ENCODE results near the gene PRRG4.

The PRRG4 gene

DNA sequence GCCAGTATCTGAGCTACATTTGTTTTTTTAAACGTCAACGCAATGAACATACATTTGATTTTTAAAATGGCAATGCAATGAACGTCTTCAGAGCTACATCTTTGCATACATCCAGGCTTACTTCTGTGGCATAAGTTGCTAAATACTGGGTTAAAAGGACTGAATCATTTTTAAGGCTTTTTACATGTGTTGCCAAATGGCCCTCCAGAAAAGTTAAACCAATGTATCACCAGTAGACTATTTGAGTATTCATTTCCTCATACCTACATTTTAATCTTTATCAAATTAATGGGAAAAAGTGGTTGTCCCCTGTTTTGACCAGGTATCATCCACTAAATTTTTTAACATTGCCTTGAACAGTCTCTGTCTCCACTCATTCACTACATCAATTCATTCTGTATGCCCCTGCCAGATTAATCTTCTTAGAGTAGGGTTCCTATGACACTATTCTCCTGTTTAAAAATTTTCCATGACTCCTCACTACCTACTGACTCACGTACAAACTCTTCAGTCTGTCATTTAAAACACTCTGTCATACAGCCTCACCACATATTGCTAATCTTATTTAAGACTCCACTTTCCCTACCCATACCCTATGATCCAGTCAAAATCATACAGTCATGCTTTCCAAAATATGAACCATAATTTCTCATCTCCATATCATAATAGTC, 12.4 kb upstream of the PRRG4 start:
- H3K27ac Mint-ChIP-seq: no peak overlapping the region
- no peaks in the 10 kb centered on the region for H3K36me3 Mint-ChIP-seq (ENCODE audit: low read depth)
- H3K27me3 Mint-ChIP-seq (ENCODE audit: low read depth): no peaks in the 10 kb centered on the region
- H3K4me3 Mint-ChIP-seq: no peak overlapping the region
- no peaks in the 10 kb centered on the region for H3K9me3 Mint-ChIP-seq
- H3K4me1 Mint-ChIP-seq: no peaks in the 10 kb centered on the region
- TF ChIP-seq, protein P1, sequence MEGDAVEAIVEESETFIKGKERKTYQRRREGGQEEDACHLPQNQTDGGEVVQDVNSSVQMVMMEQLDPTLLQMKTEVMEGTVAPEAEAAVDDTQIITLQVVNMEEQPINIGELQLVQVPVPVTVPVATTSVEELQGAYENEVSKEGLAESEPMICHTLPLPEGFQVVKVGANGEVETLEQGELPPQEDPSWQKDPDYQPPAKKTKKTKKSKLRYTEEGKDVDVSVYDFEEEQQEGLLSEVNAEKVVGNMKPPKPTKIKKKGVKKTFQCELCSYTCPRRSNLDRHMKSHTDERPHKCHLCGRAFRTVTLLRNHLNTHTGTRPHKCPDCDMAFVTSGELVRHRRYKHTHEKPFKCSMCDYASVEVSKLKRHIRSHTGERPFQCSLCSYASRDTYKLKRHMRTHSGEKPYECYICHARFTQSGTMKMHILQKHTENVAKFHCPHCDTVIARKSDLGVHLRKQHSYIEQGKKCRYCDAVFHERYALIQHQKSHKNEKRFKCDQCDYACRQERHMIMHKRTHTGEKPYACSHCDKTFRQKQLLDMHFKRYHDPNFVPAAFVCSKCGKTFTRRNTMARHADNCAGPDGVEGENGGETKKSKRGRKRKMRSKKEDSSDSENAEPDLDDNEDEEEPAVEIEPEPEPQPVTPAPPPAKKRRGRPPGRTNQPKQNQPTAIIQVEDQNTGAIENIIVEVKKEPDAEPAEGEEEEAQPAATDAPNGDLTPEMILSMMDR (IDR thresholded peaks at IDR 0.05; ENCODE audit: unreplicated experiment in 3 of 3): no peak

DNA sequence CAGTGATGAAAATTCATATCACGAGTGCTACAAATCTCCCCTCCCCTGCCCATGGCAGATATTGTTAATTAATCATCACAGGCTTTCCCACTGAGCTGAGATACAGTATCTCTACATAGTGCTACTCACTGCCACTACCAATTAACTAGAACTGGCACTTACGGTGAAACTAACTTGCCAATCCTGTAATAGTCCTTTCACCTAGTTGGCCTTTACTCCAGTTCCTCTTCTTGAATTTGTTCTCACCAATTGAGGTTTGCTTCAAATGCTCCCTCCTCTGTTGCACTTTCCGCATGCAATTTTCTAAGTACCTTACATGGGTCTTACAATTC, 11.9 kb upstream of the PRRG4 start:
- Mint-ChIP-seq H3K27me3 (ENCODE audit: low read depth) (no peaks in the 10 kb centered on the region), H3K4me3 (no peak overlapping the region), H3K36me3 (ENCODE audit: low read depth) (no peaks in the 10 kb centered on the region), H3K4me1 (no peaks in the 10 kb centered on the region), H3K27ac (no peak overlapping the region), H3K9me3 (no peaks in the 10 kb centered on the region)
- TF ChIP-seq, protein P1 (IDR thresholded peaks at IDR 0.05; ENCODE audit: unreplicated experiment in 3 of 3): no peak

DNA sequence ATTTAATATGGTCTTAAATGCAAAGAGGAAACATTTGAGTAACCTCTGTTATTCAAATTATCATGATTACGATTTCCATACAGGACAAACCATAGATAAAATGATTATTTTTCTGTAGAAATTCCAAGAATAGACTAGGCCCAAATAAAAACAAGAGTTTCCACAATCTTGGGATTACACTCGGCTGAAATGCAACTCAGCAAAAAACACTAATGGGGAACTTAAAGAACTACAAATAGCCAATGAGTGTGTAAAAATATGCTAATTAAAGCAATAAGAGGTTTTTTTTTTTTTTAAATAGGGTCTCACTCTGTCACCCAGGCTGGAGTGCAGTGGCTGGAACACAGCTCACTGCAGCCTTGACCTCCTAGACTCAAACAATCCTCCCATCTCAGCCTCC, 10.5 kb upstream of the PRRG4 start:
- Mint-ChIP-seq H3K4me1 (no peaks in the 10 kb centered on the region), H3K4me3 (no peak overlapping the region), H3K27me3 (ENCODE audit: low read depth) (no peaks in the 10 kb centered on the region), H3K9me3 (no peaks in the 10 kb centered on the region), H3K36me3 (ENCODE audit: low read depth) (no peaks in the 10 kb centered on the region), H3K27ac (no peak overlapping the region)
- TF ChIP-seq, protein P1 (IDR thresholded peaks at IDR 0.05; ENCODE audit: unreplicated experiment in 3 of 3): no peak

DNA sequence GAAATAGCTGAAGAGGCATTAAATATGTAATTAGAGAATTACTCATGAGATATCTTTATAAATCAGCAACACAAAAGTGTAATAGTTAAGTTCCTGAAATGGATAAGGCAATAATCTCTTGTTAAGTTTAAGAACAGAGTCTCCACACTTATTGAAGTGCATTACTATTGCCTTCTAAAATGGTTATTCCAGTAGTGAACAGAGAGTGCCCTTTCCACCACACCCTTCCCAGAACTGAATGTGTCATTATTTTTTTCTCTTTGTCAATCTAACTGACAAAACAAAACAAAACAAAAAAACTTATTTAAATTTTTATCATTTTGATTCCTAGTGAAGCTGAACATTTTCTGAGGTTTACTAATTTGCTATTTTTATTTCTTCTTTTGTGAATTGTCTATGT, 9.2 kb upstream of the PRRG4 start:
- TF ChIP-seq, protein P1 (IDR thresholded peaks at IDR 0.05; ENCODE audit: unreplicated experiment in 3 of 3): no peak
- no peak overlapping the region for H3K27ac Mint-ChIP-seq
- H3K9me3 Mint-ChIP-seq: no peaks in the 10 kb centered on the region
- no peaks in the 10 kb centered on the region for H3K4me1 Mint-ChIP-seq
- H3K4me3 Mint-ChIP-seq: no peak overlapping the region
- H3K27me3 Mint-ChIP-seq (ENCODE audit: low read depth): peaks cover under 1% of the 10 kb centered on the region
- H3K36me3 Mint-ChIP-seq (ENCODE audit: low read depth): no peaks in the 10 kb centered on the region

DNA sequence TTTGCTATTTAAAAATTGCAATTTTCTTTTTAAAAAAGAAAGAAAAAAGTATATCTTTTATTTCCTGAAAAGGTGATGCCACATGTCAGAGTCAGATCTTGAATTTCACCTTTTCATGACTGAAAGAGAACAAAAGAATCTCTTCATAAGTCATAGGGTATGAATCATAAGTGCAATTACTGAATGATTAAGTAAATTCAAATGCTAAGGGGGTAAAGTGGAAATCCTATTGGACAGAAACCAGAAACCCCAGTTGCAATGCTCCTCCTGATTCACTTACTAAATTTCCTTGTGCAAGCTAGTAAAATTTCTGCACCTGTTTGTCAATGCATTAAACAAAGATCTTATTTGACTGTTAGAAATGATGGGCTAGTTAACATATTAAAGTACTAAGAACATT, 8.2 kb upstream of the PRRG4 start:
- Mint-ChIP-seq H3K4me3 (no peak overlapping the region), H3K9me3 (no peaks in the 10 kb centered on the region), H3K27ac (no peak overlapping the region)

More for the DNA sequence above, 8.2 kb upstream of the PRRG4 start:
- TF ChIP-seq, protein P1 (IDR thresholded peaks at IDR 0.05; ENCODE audit: unreplicated experiment in 3 of 3): no peak
- Mint-ChIP-seq H3K27me3 (ENCODE audit: low read depth) (peaks cover 4% of the 10 kb centered on the region), H3K36me3 (ENCODE audit: low read depth) (no peaks in the 10 kb centered on the region), H3K4me1 (no peaks in the 10 kb centered on the region)
